HG03432 (cell line): ENCODE results near the gene NBPF20.
"Not testable (repeated sequence)": the region's sequence is repeated elsewhere in the genome, so short reads cannot be mapped to it uniquely, and the experiment has no call there.

Experiments
- ATAC-seq: cut with Tn5 transposase; IDR thresholded peaks from one replicate; pipeline ENCODE4 v1.9.1; 2021; ENCODE audit warnings: mild to moderate bottlenecking, moderate library complexity; ENCODE audit not compliant: unreplicated experiment

The NBPF20 gene, protein sequence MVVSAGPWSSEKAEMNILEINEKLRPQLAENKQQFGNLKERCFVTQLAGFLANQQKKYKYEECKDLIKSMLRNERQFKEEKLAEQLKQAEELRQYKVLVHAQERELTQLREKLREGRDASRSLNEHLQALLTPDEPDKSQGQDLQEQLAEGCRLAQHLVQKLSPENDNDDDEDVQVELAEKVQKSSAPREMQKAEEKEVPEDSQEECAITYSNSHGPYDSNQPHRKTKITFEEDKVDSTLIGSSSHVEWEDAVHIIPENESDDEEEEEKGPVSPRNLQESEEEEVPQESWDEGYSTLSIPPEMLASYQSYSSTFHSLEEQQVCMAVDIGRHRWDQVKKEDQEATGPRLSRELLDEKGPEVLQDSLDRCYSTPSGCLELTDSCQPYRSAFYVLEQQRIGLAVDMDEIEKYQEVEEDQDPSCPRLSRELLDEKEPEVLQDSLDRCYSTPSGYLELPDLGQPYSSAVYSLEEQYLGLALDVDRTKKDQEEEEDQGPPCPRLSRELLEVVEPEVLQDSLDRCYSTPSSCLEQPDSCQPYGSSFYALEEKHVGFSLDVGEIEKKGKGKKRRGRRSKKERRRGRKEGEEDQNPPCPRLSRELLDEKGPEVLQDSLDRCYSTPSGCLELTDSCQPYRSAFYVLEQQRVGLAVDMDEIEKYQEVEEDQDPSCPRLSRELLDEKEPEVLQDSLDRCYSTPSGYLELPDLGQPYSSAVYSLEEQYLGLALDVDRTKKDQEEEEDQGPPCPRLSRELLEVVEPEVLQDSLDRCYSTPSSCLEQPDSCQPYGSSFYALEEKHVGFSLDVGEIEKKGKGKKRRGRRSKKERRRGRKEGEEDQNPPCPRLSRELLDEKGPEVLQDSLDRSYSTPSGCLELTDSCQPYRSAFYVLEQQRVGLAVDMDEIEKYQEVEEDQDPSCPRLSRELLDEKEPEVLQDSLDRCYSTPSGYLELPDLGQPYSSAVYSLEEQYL (N-terminal part only)

DNA sequence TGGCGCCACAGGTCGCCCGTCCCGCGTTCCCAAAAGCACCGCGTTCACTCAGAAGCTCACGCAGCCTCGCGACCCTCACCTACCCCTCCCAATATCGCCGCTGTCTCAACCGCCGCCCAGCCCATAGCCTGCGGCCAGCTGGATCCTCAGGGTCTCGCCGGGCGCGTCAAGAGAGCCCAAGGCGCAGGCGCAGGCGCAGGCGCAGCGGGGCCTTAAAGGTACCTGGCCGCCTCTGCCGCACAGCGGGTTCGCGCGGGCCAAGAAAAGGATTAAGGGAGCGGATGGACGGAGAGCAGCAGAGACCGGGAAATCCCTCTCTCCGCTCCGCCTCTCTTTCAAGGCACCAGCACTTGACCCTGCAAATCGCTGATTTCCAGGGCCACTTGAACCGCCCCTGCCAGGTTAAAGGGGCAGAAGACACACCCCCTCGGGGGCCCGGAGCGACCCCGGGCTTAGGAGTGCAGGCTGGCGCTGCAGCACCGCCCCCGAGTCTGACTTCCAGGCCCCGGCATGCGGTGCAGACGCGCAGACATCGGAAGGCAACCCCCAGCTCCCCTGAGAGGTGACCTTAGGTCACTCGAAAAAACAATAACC is at the start of gene NBPF20:
Gene NBPF20 (minus strand): TSS at position 168 of the 594 bp plus-strand sequence. CDS start 20,331 bp downstream, outside the sequence.
- peak; percentile 99 for ATAC-seq

GRCh38 chr1:145474837-145475368 is 49.5 kb upstream of the NBPF20 start:
- not testable (repeated sequence) for ATAC-seq

- ATAC-seq = not testable (repeated sequence)
Measured at GRCh38 chr1:145472731-145473130, 47.3 kb upstream of the NBPF20 start.

DNA sequence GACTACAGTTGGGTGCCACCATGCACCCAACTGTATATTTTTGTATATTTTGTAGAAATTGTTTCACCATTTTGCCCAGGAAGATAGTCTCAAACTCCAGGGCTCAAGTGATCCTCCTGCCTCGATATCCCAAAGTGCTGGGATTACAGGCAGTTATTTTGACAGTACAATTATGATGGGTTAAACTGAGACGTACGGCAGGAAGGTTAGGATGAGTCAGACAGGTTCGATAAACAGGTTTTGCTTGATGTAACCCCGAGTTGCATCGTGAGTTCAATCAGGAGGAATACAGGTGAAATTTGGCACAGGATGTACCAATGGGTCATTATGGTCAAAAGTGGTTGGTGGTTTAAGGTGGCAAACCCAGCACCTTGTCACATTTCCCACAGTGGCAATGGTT is 46.0 kb upstream of the NBPF20 start:
- ATAC-seq = not testable (repeated sequence)

DNA sequence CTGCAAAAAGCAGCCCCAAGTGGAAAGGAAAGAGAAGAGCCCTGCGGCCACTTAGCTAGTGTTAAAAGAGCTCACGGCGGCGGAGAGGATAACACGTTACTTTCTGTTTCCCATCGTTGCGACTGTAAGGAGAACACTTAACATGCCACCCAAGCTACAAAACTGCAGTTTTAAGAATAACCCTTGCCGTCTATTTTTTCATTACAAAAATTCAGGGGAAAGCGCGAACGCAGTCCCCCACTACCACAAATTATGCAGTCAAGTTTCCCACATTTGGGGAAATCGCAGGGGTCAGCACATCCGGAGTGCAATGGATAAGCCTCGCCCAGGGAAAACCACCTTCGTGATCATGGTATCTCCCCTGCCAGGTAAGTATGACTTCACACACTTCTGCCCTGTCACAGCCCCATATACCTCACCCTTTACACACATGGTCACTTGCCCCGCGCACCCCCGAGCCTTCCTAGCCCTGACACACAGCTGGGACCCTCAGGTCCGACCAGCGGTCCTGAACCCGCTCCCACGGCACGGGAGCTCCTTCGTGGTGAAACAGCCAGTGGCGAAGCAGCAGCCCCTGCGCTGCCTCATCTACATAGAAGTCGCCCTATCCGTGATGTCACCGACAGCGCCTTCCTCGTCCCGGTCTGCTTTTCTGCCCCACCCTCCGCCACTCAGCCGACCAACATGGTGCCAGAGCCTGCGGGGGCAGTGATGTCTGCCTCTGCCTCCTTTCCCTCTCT is 40.2 kb upstream of the NBPF20 start:
- peak; percentile 86 for ATAC-seq

DNA sequence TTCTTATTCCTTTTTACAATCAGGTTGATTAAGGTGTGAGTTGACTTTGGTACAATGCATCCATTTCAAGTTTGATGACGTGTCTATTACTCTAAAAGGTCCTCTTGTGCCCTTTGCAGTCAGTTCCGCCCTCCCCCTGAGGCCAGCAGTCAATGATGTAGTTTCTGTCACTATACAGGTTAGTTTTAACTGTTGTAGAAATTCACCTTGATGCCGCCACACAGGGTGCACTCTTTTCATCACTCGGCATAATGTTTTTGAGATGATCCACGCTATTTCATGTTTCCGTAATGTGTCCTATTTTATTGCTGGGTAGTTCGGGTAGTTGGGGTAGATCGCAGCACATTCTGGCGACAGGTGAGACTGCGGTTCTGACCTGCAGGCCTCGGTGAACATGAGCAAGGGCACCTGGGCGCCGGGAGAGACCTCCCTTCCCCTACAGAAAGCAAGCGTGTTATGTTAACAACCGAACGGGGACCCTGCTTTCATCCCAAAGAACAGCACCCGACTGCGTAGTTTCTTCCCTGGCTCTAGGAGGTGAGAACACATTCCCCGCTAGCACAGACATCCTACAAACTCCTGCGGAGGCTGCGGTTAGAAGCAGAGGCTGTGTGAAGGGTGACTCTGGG is 39.4 kb upstream of the NBPF20 start:
- ATAC-seq = peak; percentile 7

GRCh38 chr1:145464017-145464416 is 38.6 kb upstream of the NBPF20 start:
- ATAC-seq = not testable (repeated sequence)

- not testable (repeated sequence) for ATAC-seq
Measured at GRCh38 chr1:145460684-145461083, 35.3 kb upstream of the NBPF20 start.

- not testable (repeated sequence) for ATAC-seq
Measured at GRCh38 chr1:145460048-145460447, 34.6 kb upstream of the NBPF20 start.

- not testable (repeated sequence) for ATAC-seq
Measured at GRCh38 chr1:145459591-145459990, 34.2 kb upstream of the NBPF20 start.

DNA sequence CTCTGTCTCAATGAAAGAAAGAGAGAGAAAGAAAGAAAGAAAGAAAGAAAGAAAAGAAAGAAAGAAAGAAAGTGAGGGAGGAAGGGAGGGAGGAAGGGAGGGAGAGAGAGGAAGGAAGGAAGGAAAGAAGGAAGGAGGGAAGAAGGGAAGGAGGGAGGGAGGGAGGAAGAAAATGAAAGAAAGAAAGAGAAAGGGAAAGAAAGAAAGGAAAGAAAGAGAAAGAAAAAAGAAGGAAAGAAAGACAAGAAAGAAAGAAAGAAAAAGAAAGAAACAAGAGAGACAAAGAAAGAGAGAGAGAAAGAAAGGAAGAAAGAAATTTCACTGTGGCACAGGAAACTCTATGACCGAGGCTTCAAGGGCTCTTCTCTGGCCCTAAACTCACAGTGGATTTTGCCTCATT is 33.7 kb upstream of the NBPF20 start:
- not testable (repeated sequence) for ATAC-seq

- not testable (repeated sequence) for ATAC-seq
Measured at GRCh38 chr1:145454824-145455177, 29.4 kb upstream of the NBPF20 start.

GRCh38 chr1:145453873-145454823 is 28.7 kb upstream of the NBPF20 start:
- not testable (repeated sequence) for ATAC-seq

- not testable (repeated sequence) for ATAC-seq
Measured at GRCh38 chr1:145452506-145452905, 27.1 kb upstream of the NBPF20 start.

- not testable (repeated sequence) for ATAC-seq
Measured at GRCh38 chr1:145451914-145452313, 26.5 kb upstream of the NBPF20 start.

- ATAC-seq = not testable (repeated sequence)
Measured at GRCh38 chr1:145445219-145445618, 19.8 kb upstream of the NBPF20 start.

- ATAC-seq = not testable (repeated sequence)
Measured at GRCh38 chr1:145442340-145442739, 16.9 kb upstream of the NBPF20 start.
